K562 (cell line): Measurements from ENCODE around the gene TRA2B.

Experiments used
- BRD4 ChIP-seq: fragments of 200-600 bp; sonication (generic); IDR thresholded peaks from 2 replicates; pipeline ENCODE4 v1.6.1; 2017; ENCODE audit warnings: inconsistent platforms
- CBX2 ChIP-seq: fragments of 200-600 bp; sonication (generic); IDR thresholded peaks from one replicate; pipeline ENCODE4 v1.6.1; 2012; ENCODE audit warnings: mild to moderate bottlenecking, low read length, inconsistent platforms; ENCODE audit not compliant: insufficient read depth, poor library complexity, severe bottlenecking
- CBX5 ChIP-seq: IDR thresholded peaks from 2 replicates; pipeline ENCODE4 v1.6.1; 2014; ENCODE audit warnings: low read depth, borderline replicate concordance
- CREB1 ChIP-seq, 2 experiments: sonication (generic) in 1 of 2; formaldehyde crosslinking in 1 of 2; IDR thresholded peaks; 2 replicates each; pipeline versions ENCODE4 v1.6.1 to v1.8.0; 2012 to 2022; ENCODE audit warnings: inconsistent platforms in 1 of 2, mild to moderate bottlenecking in 1 of 2, missing genetic modification reagents in 1 of 2, moderate library complexity in 1 of 2
- EZH2 ChIP-seq: IDR thresholded peaks from 2 replicates; pipeline ENCODE4 v1.6.1; 2012; ENCODE audit warnings: low read depth, mild to moderate bottlenecking, inconsistent platforms, low read length, borderline replicate concordance
- NFATC3 ChIP-seq: fragments of 450-650 bp; IDR thresholded peaks from 2 replicates; pipeline ENCODE4 v1.6.1; 2017; ENCODE audit warnings: mild to moderate bottlenecking
- NFIC ChIP-seq: fragments of 450-650 bp; IDR thresholded peaks from 2 replicates; pipeline ENCODE4 v1.6.1; 2017; ENCODE audit warnings: mild to moderate bottlenecking, inconsistent platforms
- SAFB ChIP-seq: fragments of 200-400 bp; formaldehyde crosslinking; IDR thresholded peaks from 2 replicates; pipeline ENCODE4 v1.6.1; 2017; ENCODE audit warnings: low read depth, low read length, borderline replicate concordance
- SNRNP70 ChIP-seq: fragments of 200-400 bp; formaldehyde crosslinking; optimal IDR thresholded peaks from 2 replicates; pipeline ENCODE3; 2017; ENCODE audit warnings: low read depth, low read length
- YY1 ChIP-seq, 3 experiments: IDR thresholded peaks; 2 replicates each; pipeline ENCODE4 v1.6.1; 2011; ENCODE audit warnings: low read length in 2 of 3, mild to moderate bottlenecking in 2 of 3, moderate library complexity in 2 of 3, borderline replicate concordance in 1 of 3, control low read depth in 1 of 3, low read depth in 1 of 3; ENCODE audit not compliant: insufficient read depth in 3 of 3, insufficient replicate concordance in 2 of 3, control insufficient read depth in 1 of 3, insufficient read length in 1 of 3; ENCODE audit errors: extremely low read depth in 1 of 3
- TF ChIP-seq, protein P1 (sequence below), 3 experiments: fragments of 200-800 bp in 1 of 3; sonication (Bioruptor generic) in 1 of 3; sonication (generic) in 1 of 3; formaldehyde crosslinking in 1 of 3; IDR thresholded peaks; 2 replicates each; pipeline versions ENCODE4 v1.6.1 to v1.8.0; 2016 to 2022; ENCODE audit warnings: mild to moderate bottlenecking in 2 of 3, missing compliant biosample characterization in 2 of 3, missing genetic modification characterization in 2 of 3, missing genetic modification reagents in 1 of 3
- TF ChIP-seq, protein P2 (sequence below): sonication (generic); formaldehyde crosslinking; IDR thresholded peaks from 2 replicates; pipeline ENCODE4 v1.9.0; 2022; ENCODE audit warnings: mild to moderate bottlenecking, missing genetic modification reagents
- TF ChIP-seq, protein P3 (sequence below): fragments of 250-450 bp; sonication (Bioruptor Pico); IDR thresholded peaks from 2 replicates; pipeline ENCODE4 v1.8.0; 2021; ENCODE audit warnings: borderline replicate concordance, mild to moderate bottlenecking, moderate library complexity; ENCODE audit not compliant: poor library complexity, severe bottlenecking

DNA sequence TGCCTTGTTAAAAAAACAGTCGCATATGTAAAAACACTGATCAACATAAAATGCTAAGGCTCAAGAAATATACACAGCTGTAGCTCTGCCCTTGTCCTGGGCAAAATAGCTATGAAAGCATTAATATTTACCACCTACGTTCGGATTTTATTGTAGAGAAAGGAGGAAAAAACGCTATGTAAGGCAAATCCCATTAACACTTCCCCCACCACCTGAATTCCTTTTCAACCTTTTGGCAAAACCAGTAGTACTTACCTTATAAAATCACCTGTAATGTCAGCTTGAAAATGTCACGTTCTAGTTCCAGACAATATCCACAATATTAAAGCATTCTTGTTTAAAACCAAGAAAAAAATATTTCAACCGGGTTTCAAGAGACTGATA, 3.6 kb downstream of the TRA2B start:
- TF ChIP-seq NFATC3 (no peak), SNRNP70 (no peak), NFIC (no peak), EZH2 (no peak), CBX2 (no peak), SAFB (no peak), CBX5 (no peak), BRD4 (no peak), YY1 (IDR thresholded peaks at IDR 0.05; ENCODE audit: borderline replicate concordance in 1 of 3, control insufficient read depth in 1 of 3, extremely low read depth in 1 of 3, insufficient read depth in 3 of 3, insufficient read length in 1 of 3, insufficient replicate concordance in 2 of 3, low read depth in 1 of 3, low read length in 2 of 3) (no peak), CREB1 (IDR thresholded peaks at IDR 0.05) (no peak), CREB1 (CRISPR knock-in tag; IDR thresholded peaks at IDR 0.05) (no peak)
- TF ChIP-seq, protein P1, sequence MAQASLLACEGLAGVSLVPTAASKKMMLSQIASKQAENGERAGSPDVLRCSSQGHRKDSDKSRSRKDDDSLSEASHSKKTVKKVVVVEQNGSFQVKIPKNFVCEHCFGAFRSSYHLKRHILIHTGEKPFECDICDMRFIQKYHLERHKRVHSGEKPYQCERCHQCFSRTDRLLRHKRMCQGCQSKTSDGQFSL (CRISPR knock-in tag; IDR thresholded peaks at IDR 0.05): no peak
- TF ChIP-seq, protein P1 (tag; IDR thresholded peaks at IDR 0.05): no peak
- TF ChIP-seq, protein P2, sequence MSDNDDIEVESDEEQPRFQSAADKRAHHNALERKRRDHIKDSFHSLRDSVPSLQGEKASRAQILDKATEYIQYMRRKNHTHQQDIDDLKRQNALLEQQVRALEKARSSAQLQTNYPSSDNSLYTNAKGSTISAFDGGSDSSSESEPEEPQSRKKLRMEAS: no peak
- TF ChIP-seq, protein P3, sequence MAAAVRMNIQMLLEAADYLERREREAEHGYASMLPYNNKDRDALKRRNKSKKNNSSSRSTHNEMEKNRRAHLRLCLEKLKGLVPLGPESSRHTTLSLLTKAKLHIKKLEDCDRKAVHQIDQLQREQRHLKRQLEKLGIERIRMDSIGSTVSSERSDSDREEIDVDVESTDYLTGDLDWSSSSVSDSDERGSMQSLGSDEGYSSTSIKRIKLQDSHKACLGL (CRISPR knock-in tag): no peak
